Cardiac muscle cell (in vitro differentiated cells and primary cell): ENCODE data around the gene ERC1. TPM values are rescaled to one million over a fixed set of nuclear protein-coding genes. Genes with fewer than 3 reads are reported as not detected.

Source experiments
- DNase-seq, 2 donors: peaks; one replicate each; pipeline versions ENCODE4 v3.0.0 to v3.0.0-alpha.2; 2010 to 2017; ENCODE audit warnings: low read depth in 1 of 2, low spot score in 1 of 2
- H3K27ac ChIP-seq: fragments of 200-600 bp; sonication (generic); 2 replicates; pipeline ENCODE4 v1.5.1; 2016
- H3K27me3 ChIP-seq: fragments of 200-600 bp; sonication (generic); 2 replicates; pipeline ENCODE4 v1.6.0; 2016; ENCODE audit warnings: control low read depth
- H3K36me3 ChIP-seq: fragments of 200-600 bp; sonication (generic); 2 replicates; pipeline ENCODE4 v1.5.1; 2016; ENCODE audit warnings: control low read depth
- H3K4me1 ChIP-seq: fragments of 200-600 bp; sonication (generic); 2 replicates; pipeline ENCODE4 v1.8.1; 2017; ENCODE audit warnings: low read depth, mild to moderate bottlenecking, mixed run types
- H3K4me3 ChIP-seq: fragments of 200-600 bp; sonication (generic); 2 replicates; pipeline ENCODE4 v1.5.1; 2016; ENCODE audit warnings: mild to moderate bottlenecking
- H3K9me3 ChIP-seq: fragments of 200-600 bp; sonication (generic); 2 replicates; pipeline ENCODE4 v1.5.1; 2017; ENCODE audit warnings: low read depth, mild to moderate bottlenecking, control low read depth
- CTCF ChIP-seq: IDR thresholded peaks from 2 replicates; pipeline ENCODE4 v1.5.1; 2012; ENCODE audit warnings: low read depth, mild to moderate bottlenecking, low read length
- polyA plus RNA-seq: library from polyadenylated mRNA; unstranded; fragments of >200 nt; fragmentation: Nextera tagmentation; extraction: Ambion mirVana; gene quantifications from 2 replicates; pipeline ENCODE4 v1.2.1, GENCODE V29; 2016
- total RNA-seq: library from RNA; depleted of rRNA; stranded (reverse); fragments of >200 nt; gene quantifications from 2 replicates; pipeline ENCODE4 v1.2.3, GENCODE V29; 2016

ERC1 gene
- total and polyA plus RNA-seq, 2 experiments from 2014 or later, result 34.1 to 46.3 TPM

- no peaks in the 10 kb centered on the region for H3K36me3 ChIP-seq
- H3K9me3 ChIP-seq, result no peaks in the 10 kb centered on the region
- no peaks in the 10 kb centered on the region for H3K27me3 ChIP-seq
- no peak overlapping the region for H3K27ac ChIP-seq
- no peak overlapping the region for H3K4me3 ChIP-seq
- DNase-seq, result no peak
- no peaks in the 10 kb centered on the region for H3K4me1 ChIP-seq
- no peak for TF ChIP-seq CTCF
Measured at GRCh38 chr12:1300460-1300859, 309.4 kb downstream of the ERC1 start.

GRCh38 chr12:1302201-1302870 is 311.3 kb downstream of the ERC1 start:
- Histone ChIP-seq H3K4me1 (peaks cover 7% of the 10 kb centered on the region), H3K36me3 (no peaks in the 10 kb centered on the region), H3K9me3 (no peaks in the 10 kb centered on the region), H3K27me3 (no peaks in the 10 kb centered on the region), H3K27ac (no peak overlapping the region), H3K4me3 (no peak overlapping the region)
- TF ChIP-seq CTCF, result no peak
- DNase-seq, result no peak

GRCh38 chr12:1305063-1305434 is 314.0 kb downstream of the ERC1 start:
- no peaks in the 10 kb centered on the region for H3K36me3 ChIP-seq
- DNase-seq, result no peak
- peaks cover 7% of the 10 kb centered on the region for H3K4me1 ChIP-seq
- no peaks in the 10 kb centered on the region for H3K27me3 ChIP-seq
- TF ChIP-seq CTCF, result no peak
- H3K9me3 ChIP-seq, result no peaks in the 10 kb centered on the region
- no peak overlapping the region for H3K27ac ChIP-seq
- H3K4me3 ChIP-seq, result no peak overlapping the region

- Histone ChIP-seq H3K4me3 (no peak overlapping the region), H3K27me3 (no peaks in the 10 kb centered on the region), H3K9me3 (no peaks in the 10 kb centered on the region), H3K36me3 (no peaks in the 10 kb centered on the region), H3K27ac (peak overlapping the region; percentile 25), H3K4me1 (peaks cover 7% of the 10 kb centered on the region)
- no peak for TF ChIP-seq CTCF
- DNase-seq, result peak; percentile 9 to 64
Measured at GRCh38 chr12:1305791-1306500, 314.9 kb downstream of the ERC1 start.

GRCh38 chr12:1306817-1307216 is 315.8 kb downstream of the ERC1 start:
- Histone ChIP-seq H3K9me3 (no peaks in the 10 kb centered on the region), H3K4me1 (peaks cover 7% of the 10 kb centered on the region), H3K27me3 (no peaks in the 10 kb centered on the region), H3K27ac (no peak overlapping the region), H3K4me3 (no peak overlapping the region), H3K36me3 (no peaks in the 10 kb centered on the region)
- DNase-seq, result no peak
- TF ChIP-seq CTCF, result no peak
